M059J (cell line): Measurements from ENCODE around the gene IKBIP. TPM values are rescaled to one million over a fixed set of nuclear protein-coding genes. Genes with fewer than 3 reads are reported as not detected.
"Not testable (repeated sequence)": the region's sequence is repeated elsewhere in the genome, so short reads cannot be mapped to it uniquely, and the experiment has no call there.

Experiments
- DNase-seq: peaks from one replicate; pipeline ENCODE4 v3.0.0-alpha.2; 2012; ENCODE audit warnings: low read depth
- total RNA-seq: library from RNA; depleted of rRNA; stranded (reverse); fragments of >200 nt; shearing (Covaris generic); gene quantifications from 2 replicates; pipeline ENCODE4 v1.2.3, GENCODE V29; 2014; rRNA removed

Gene IKBIP
- total RNA-seq, 1 experiment from 2014 or later, result 92.7 TPM

- DNase-seq, result not testable (repeated sequence)
Measured at GRCh38 chr12:98576795-98577194, 67.8 kb downstream of the IKBIP start.

- DNase-seq, result no peak
Measured at GRCh38 chr12:98575013-98575412, 69.6 kb downstream of the IKBIP start.

Other genes starting within 250 kb of the IKBIP start
- 133 and 194 TPM in 2 replicates for gene TMPO, start 129.2 kb downstream of the IKBIP start, total RNA-seq
- gene SLC25A3, start 51.1 kb downstream of the IKBIP start, total RNA-seq, result 560 and 563 TPM in 2 replicates
- 19.5 and 19.7 TPM in 2 replicates for gene APAF1, start 502 bp upstream of the IKBIP start, total RNA-seq